LNCAP (cell line): ENCODE data around the gene DCLK2.

ENCODE experiments used
- TF ChIP-seq, protein P1 (sequence below): fragments of 450-650 bp; IDR thresholded peaks from 2 replicates; pipeline ENCODE4 v1.5.1; 2017; ENCODE audit warnings: mild to moderate bottlenecking

The DCLK2 gene

DNA sequence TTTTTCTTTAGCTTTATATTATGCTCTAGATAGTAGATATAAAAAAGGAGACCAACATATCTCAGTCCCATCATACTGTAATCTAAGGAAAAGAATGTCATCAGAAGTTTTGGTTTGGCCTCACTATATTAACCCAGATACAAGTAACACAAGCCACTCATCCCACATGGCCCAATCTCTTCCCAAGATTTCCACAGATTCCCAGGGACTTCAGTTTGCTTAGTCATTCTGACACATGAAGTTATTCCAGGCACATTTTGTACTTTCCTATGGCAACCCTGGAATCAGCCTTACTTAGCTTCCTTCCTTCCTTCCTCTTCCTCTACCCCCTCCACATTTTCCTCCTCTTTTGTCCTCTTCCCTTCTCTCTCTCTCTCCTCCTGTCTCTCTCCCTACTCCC lies 21.7 kb upstream of the DCLK2 start:
- TF ChIP-seq, protein P1, sequence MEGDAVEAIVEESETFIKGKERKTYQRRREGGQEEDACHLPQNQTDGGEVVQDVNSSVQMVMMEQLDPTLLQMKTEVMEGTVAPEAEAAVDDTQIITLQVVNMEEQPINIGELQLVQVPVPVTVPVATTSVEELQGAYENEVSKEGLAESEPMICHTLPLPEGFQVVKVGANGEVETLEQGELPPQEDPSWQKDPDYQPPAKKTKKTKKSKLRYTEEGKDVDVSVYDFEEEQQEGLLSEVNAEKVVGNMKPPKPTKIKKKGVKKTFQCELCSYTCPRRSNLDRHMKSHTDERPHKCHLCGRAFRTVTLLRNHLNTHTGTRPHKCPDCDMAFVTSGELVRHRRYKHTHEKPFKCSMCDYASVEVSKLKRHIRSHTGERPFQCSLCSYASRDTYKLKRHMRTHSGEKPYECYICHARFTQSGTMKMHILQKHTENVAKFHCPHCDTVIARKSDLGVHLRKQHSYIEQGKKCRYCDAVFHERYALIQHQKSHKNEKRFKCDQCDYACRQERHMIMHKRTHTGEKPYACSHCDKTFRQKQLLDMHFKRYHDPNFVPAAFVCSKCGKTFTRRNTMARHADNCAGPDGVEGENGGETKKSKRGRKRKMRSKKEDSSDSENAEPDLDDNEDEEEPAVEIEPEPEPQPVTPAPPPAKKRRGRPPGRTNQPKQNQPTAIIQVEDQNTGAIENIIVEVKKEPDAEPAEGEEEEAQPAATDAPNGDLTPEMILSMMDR = no peak

GRCh38 chr4:150061086-150061776 lies 17.0 kb upstream of the DCLK2 start:
- TF ChIP-seq, protein P1 = no peak

GRCh38 chr4:150063128-150063527 lies 15.1 kb upstream of the DCLK2 start:
- TF ChIP-seq, protein P1 = no peak

DNA sequence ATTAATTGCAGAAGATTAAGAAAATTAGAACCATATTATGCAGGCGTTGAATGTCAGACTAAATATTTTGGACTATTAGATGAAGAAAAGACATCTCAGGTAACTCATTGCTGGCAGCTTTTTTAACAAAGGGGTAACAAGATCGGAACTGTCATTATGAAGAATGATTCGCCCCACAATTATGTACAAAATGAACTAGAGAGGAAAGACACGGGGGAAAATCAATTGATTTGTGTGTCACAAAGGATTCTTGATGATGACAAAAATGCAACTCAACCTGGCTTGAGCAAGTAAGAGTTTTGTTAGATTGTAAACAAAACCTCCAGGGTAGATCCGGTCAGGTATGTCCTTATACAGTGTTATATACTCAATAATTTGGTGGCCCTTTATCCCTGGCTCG lies 12.5 kb upstream of the DCLK2 start:
- TF ChIP-seq, protein P1 = no peak

DNA sequence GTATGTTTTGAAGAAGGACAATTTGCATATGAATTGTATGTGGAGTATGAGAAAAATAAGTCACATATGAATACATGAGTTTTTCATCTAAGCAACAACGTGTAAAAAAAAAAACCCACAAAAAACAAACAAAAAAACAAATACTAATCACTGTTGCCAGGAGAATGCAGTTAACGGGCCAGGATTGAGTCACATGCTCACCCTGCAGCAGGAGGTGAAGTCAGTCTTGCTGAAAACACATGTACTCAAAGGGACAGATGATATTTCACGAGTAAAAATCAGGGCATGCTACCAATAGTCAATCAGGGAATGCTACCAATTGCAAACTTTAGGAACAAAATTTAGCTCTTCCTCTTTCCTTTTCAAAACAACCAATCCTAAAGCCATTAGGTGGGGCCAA lies 10.4 kb upstream of the DCLK2 start:
- TF ChIP-seq, protein P1 = no peak

DNA sequence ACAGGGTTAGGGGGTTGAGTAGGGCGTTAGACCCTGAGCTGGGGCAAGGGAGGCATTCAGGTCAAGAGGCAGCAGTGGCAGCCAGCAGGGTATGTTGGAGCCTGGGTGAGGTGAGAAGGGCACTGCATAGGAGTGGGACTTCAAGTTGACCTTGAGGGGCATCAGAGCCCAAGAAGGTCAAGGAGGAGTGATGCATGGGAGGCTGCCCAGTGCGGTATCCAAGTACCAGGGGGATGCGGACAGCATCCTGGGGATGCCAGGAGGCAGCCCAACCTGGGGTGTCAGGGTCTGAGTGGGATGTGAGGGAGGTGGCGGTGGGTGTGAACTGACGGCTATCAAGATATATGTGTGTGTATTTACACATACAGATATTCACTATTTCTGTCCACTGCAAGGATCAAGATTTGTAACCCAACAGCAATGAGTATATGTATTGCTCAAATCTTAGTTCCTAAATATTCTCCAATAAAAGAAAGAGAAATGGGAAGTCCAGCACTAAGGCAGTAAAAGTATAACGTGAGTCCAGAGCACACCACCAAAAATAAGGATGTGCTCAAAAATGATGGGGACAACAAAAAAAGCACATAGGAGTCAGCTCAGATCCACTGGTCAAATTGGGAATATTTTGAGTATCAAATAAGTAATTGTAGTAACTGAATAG lies 9.8 kb upstream of the DCLK2 start:
- TF ChIP-seq, protein P1 = no peak

GRCh38 chr4:150069353-150069752 lies 8.9 kb upstream of the DCLK2 start:
- TF ChIP-seq, protein P1 = no peak
